ENCODE results near the gene SSBP3. TPM values are rescaled to one million over a fixed set of nuclear protein-coding genes. Genes with fewer than 3 reads are reported as not detected.

Gene SSBP3
- polyA plus RNA-seq, 1 of the 3 experiments (the other 2 are of a cell fraction), result 26.2 TPM

DNA sequence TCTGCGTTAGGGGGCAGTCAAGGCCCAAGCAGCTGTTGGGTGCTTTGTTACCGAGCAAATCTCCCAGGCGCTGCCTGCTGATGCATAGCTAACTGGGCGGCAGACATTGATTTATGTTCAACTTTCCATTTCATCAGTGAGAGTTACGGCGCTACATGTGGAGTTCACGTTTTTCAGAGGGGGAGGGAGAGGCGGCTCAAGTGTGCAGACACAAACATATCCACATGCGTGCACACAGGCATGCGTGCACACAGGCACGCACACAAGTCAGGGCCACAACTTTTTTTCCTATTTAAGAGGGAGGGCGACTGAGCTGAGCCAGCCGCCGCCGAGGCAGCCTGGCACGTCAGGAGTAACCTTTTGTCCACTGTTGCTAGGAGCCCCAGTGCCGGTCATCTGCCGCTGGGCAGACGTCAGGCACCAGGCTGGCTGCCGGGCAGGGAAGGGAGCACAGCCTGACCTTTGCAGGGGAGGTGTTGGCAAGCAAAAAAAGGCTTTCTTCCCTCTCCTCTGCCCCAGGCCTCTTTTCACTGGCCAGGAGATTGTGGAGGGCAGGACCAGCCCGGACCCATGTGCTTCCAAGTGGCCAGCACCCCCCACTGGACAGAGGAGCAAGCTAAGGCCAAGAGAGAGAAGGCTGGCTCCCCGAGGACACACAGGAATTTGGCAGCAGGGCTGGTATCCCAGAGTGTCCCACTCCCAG lies 133.0 kb downstream of the SSBP3 start:
- Histone ChIP-seq H3K27ac (ENCODE audit: low read depth in 2 of 2, low read length in 1 of 2) (peak overlapping the region in 1 of 2 experiments; percentile 90; a peak in 2 of 4 replicates), H3K9ac (no peak overlapping the region), H3K36me3 (replicated peaks in 1 of 2; ENCODE audit: control insufficient read depth in 1 of 2, insufficient read depth in 2 of 2, low read length in 1 of 2) (peaks cover 0 to 3% of the 10 kb centered on the region in 2 experiments), H3K9me2 (no peaks in the 10 kb centered on the region), H3K4me3 (ENCODE audit: low read depth in 2 of 2, low read length in 1 of 2) (no peak overlapping the region), H4K20me1 (ENCODE audit: insufficient read depth) (no peaks in the 10 kb centered on the region; the same call in 1 of the 2 replicates), H3K4me2 (no peak overlapping the region), H3K79me2 (ENCODE audit: insufficient read depth) (no peaks in the 10 kb centered on the region), H2AFZ (ENCODE audit: low read depth) (no peak overlapping the region), H3F3A (replicated peaks; ENCODE audit: insufficient read depth) (no peaks in the 10 kb centered on the region), H3K4me1 (ENCODE audit: control insufficient read depth in 1 of 2, insufficient read depth in 2 of 2, low read depth in 1 of 2, low read length in 1 of 2) (peaks cover 0 to 46% of the 10 kb centered on the region in 2 experiments; a peak in 2 of 4 replicates), H3K9me3 (no peaks in the 10 kb centered on the region), H3K27me3 (ENCODE audit: insufficient read depth) (no peaks in the 10 kb centered on the region)
- ChIA-PET POLR2A (interaction anchor here (1.3 to 2.2 kb wide), 3 partner anchors 18 to 275 kb away, joined by 3 to 5 read pairs (median 4); partner anchors contain the start of genes ACOT11 and SSBP3), CTCF (interaction anchor here (0.6 to 4.9 kb wide), 23 partner anchors 9 to 216 kb away, joined by 3 to 20 read pairs (median 4); partner anchors contain the start of gene SSBP3)
- DNase-seq, result peak; percentile 80
- WGBS (ENCODE audit: low lambda C conversion rate), result 81% methylated on average over 7 of the region's 22 CpGs
- TF ChIP-seq RXRA (IDR thresholded peaks at IDR 0.05; ENCODE audit: borderline replicate concordance, low read depth), result no peak
- no peak for TF ChIP-seq FOXM1 (IDR thresholded peaks at IDR 0.05; ENCODE audit: low read depth)
- TF ChIP-seq, protein P1, sequence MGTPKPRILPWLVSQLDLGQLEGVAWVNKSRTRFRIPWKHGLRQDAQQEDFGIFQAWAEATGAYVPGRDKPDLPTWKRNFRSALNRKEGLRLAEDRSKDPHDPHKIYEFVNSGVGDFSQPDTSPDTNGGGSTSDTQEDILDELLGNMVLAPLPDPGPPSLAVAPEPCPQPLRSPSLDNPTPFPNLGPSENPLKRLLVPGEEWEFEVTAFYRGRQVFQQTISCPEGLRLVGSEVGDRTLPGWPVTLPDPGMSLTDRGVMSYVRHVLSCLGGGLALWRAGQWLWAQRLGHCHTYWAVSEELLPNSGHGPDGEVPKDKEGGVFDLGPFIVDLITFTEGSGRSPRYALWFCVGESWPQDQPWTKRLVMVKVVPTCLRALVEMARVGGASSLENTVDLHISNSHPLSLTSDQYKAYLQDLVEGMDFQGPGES (IDR thresholded peaks at IDR 0.05; ENCODE audit: low read depth, low read length), result no peak
- no peak for TF ChIP-seq CHD2 (IDR thresholded peaks at IDR 0.05; ENCODE audit: low read length, partially characterized antibody)
- TF ChIP-seq RFX5 (IDR thresholded peaks at IDR 0.05; ENCODE audit: low read length), result peak; percentile 92
- 0 out of 2 replicates have a peak, but pooled peaks have one; percentile 20 for TF ChIP-seq FOXJ3 (CRISPR knock-in tag; IDR thresholded peaks at IDR 0.05)
- TF ChIP-seq TCF12 (IDR thresholded peaks at IDR 0.05), result no peak
- TF ChIP-seq SIN3A (IDR thresholded peaks at IDR 0.05; ENCODE audit: borderline replicate concordance, low read depth, low read length), result no peak
- TF ChIP-seq, protein P2, sequence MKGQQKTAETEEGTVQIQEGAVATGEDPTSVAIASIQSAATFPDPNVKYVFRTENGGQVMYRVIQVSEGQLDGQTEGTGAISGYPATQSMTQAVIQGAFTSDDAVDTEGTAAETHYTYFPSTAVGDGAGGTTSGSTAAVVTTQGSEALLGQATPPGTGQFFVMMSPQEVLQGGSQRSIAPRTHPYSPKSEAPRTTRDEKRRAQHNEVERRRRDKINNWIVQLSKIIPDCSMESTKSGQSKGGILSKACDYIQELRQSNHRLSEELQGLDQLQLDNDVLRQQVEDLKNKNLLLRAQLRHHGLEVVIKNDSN (IDR thresholded peaks at IDR 0.05; ENCODE audit: borderline replicate concordance, low read depth), result no peak
- no peak for TF ChIP-seq USF2 (IDR thresholded peaks at IDR 0.05; ENCODE audit: borderline replicate concordance, low read depth, low read length)
- TF ChIP-seq, protein P3, sequence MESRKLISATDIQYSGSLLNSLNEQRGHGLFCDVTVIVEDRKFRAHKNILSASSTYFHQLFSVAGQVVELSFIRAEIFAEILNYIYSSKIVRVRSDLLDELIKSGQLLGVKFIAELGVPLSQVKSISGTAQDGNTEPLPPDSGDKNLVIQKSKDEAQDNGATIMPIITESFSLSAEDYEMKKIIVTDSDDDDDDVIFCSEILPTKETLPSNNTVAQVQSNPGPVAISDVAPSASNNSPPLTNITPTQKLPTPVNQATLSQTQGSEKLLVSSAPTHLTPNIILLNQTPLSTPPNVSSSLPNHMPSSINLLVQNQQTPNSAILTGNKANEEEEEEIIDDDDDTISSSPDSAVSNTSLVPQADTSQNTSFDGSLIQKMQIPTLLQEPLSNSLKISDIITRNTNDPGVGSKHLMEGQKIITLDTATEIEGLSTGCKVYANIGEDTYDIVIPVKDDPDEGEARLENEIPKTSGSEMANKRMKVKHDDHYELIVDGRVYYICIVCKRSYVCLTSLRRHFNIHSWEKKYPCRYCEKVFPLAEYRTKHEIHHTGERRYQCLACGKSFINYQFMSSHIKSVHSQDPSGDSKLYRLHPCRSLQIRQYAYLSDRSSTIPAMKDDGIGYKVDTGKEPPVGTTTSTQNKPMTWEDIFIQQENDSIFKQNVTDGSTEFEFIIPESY (IDR thresholded peaks at IDR 0.05; ENCODE audit: borderline replicate concordance, low read depth), result no peak
- TF ChIP-seq, protein P4, sequence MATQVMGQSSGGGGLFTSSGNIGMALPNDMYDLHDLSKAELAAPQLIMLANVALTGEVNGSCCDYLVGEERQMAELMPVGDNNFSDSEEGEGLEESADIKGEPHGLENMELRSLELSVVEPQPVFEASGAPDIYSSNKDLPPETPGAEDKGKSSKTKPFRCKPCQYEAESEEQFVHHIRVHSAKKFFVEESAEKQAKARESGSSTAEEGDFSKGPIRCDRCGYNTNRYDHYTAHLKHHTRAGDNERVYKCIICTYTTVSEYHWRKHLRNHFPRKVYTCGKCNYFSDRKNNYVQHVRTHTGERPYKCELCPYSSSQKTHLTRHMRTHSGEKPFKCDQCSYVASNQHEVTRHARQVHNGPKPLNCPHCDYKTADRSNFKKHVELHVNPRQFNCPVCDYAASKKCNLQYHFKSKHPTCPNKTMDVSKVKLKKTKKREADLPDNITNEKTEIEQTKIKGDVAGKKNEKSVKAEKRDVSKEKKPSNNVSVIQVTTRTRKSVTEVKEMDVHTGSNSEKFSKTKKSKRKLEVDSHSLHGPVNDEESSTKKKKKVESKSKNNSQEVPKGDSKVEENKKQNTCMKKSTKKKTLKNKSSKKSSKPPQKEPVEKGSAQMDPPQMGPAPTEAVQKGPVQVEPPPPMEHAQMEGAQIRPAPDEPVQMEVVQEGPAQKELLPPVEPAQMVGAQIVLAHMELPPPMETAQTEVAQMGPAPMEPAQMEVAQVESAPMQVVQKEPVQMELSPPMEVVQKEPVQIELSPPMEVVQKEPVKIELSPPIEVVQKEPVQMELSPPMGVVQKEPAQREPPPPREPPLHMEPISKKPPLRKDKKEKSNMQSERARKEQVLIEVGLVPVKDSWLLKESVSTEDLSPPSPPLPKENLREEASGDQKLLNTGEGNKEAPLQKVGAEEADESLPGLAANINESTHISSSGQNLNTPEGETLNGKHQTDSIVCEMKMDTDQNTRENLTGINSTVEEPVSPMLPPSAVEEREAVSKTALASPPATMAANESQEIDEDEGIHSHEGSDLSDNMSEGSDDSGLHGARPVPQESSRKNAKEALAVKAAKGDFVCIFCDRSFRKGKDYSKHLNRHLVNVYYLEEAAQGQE (IDR thresholded peaks at IDR 0.05; ENCODE audit: low read depth, low read length), result no peak
- no peak for TF ChIP-seq MAX (IDR thresholded peaks at IDR 0.05; ENCODE audit: low read depth)
- TF ChIP-seq RCOR1 (IDR thresholded peaks at IDR 0.05; ENCODE audit: low read length), result no peak
- TF ChIP-seq ELF1 (IDR thresholded peaks at IDR 0.05), result no peak
- TF ChIP-seq RAD21 (IDR thresholded peaks at IDR 0.05; ENCODE audit: low read length), result peak; percentile 65
- no peak for TF ChIP-seq EZH2phosphoT487 (IDR thresholded peaks at IDR 0.05; ENCODE audit: borderline replicate concordance, low read depth)
- no peak; the same call in 1 of the 2 replicates for TF ChIP-seq CTCF (IDR thresholded peaks at IDR 0.05)
- TF ChIP-seq POLR2AphosphoS5 (IDR thresholded peaks at IDR 0.05; ENCODE audit: low read depth, low read length), result no peak
- no peak for TF ChIP-seq TAF1 (IDR thresholded peaks at IDR 0.05; ENCODE audit: borderline replicate concordance, low read depth, low read length)
- TF ChIP-seq GATA2 (CRISPR knock-in tag; IDR thresholded peaks at IDR 0.05), result no peak
